SK-N-SH (cell line): ENCODE results near the gene ANKRD12. TPM values are rescaled to one million over a fixed set of nuclear protein-coding genes. Genes with fewer than 3 reads are reported as not detected.

ENCODE experiments used
- CTCF ChIA-PET: fragments of 300-600, 350-600 bp; formaldehyde crosslinking; extraction: SDS; loops from one replicate; lab custom pipeline; 2021; lab: Yijun Ruan, JAX
- POLR2A ChIA-PET: fragments of 350-600 bp; sonication (Branson Sonifier 250); formaldehyde crosslinking; extraction: SDS; loops from one replicate; lab custom pipeline; 2020; ENCODE audit warnings: antibody characterized with exemption, inconsistent platforms; lab: Yijun Ruan, JAX
- DNase-seq: peaks from one replicate; pipeline ENCODE4 v3.0.0; 2012
- H2AFZ ChIP-seq: fragments of 200-600 bp; sonication (generic); 2 replicates; pipeline ENCODE4 v1.8.1; 2016; ENCODE audit warnings: antibody characterized with exemption, mild to moderate bottlenecking, low read depth
- H3F3A ChIP-seq: fragments of 200-600 bp; sonication (generic); replicated peaks from 2 replicates; pipeline ENCODE3; 2016; ENCODE audit warnings: antibody characterized with exemption, mild to moderate bottlenecking; ENCODE audit not compliant: insufficient read depth
- H3K27ac ChIP-seq, 2 experiments: fragments of 200-500 bp in 1 of 2; fragments of 200-600 bp in 1 of 2; sonication (Bioruptor generic) in 1 of 2; sonication (generic), shearing (Covaris generic) in 1 of 2; 2 replicates each; pipeline versions ENCODE4 v1.5.1 to v1.6.1; 2014 to 2016; ENCODE audit warnings: low read depth in 2 of 2, inconsistent platforms in 1 of 2, low read length in 1 of 2, mild to moderate bottlenecking in 1 of 2, mixed read lengths in 1 of 2
- H3K27me3 ChIP-seq: fragments of 200-600 bp; sonication (generic), shearing (Covaris generic); 2 replicates; pipeline ENCODE4 v1.6.1; 2016; ENCODE audit warnings: mixed run types; ENCODE audit not compliant: insufficient read depth
- H3K36me3 ChIP-seq, 2 experiments: fragments of 200-500 bp in 1 of 2; fragments of 200-600 bp in 1 of 2; sonication (Bioruptor generic) in 1 of 2; sonication (generic) in 1 of 2; replicated peaks in 1 of 2; 2 replicates each; pipeline versions ENCODE3 to v1.5.1; 2014 to 2016; ENCODE audit warnings: low read length in 1 of 2, mild to moderate bottlenecking in 1 of 2; ENCODE audit not compliant: insufficient read depth in 2 of 2, control insufficient read depth in 1 of 2
- H3K4me1 ChIP-seq, 2 experiments: fragments of 200-500 bp in 1 of 2; fragments of 200-600 bp in 1 of 2; sonication (Bioruptor generic) in 1 of 2; sonication (generic), shearing (Covaris generic) in 1 of 2; 2 replicates each; pipeline versions ENCODE4 v1.5.1 to v1.6.1; 2014 to 2016; ENCODE audit warnings: low read depth in 1 of 2, low read length in 1 of 2, mixed run types in 1 of 2; ENCODE audit not compliant: insufficient read depth in 2 of 2, control insufficient read depth in 1 of 2
- H3K4me2 ChIP-seq: fragments of 200-600 bp; sonication (generic), shearing (Covaris generic); 2 replicates; pipeline ENCODE4 v1.6.1; 2017; ENCODE audit warnings: mixed run types
- H3K4me3 ChIP-seq, 2 experiments: fragments of 200-500 bp in 1 of 2; fragments of 200-600 bp in 1 of 2; sonication (Bioruptor generic) in 1 of 2; sonication (generic), shearing (Covaris generic) in 1 of 2; 2 replicates each; pipeline versions ENCODE4 v1.5.1 to v1.8.1; 2014 to 2016; ENCODE audit warnings: low read depth in 2 of 2, inconsistent platforms in 1 of 2, low read length in 1 of 2, mild to moderate bottlenecking in 1 of 2, mixed read lengths in 1 of 2, moderate library complexity in 1 of 2
- H3K79me2 ChIP-seq: fragments of 200-600 bp; sonication (generic); 2 replicates; pipeline ENCODE4 v1.8.1; 2017; ENCODE audit warnings: mild to moderate bottlenecking; ENCODE audit not compliant: insufficient read depth
- H3K9ac ChIP-seq: fragments of 200-600 bp; sonication (generic); 2 replicates; pipeline ENCODE4 v1.6.1; 2017; ENCODE audit warnings: mixed run types
- H3K9me2 ChIP-seq: fragments of 200-600 bp; sonication (generic); 2 replicates; pipeline ENCODE4 v1.6.1; 2017; ENCODE audit warnings: mixed run types
- H3K9me3 ChIP-seq: fragments of 200-600 bp; sonication (generic); 2 replicates; pipeline ENCODE4 v1.6.1; 2017; ENCODE audit warnings: mixed run types, mild to moderate bottlenecking, moderate library complexity
- H4K20me1 ChIP-seq: fragments of 200-600 bp; sonication (generic); 2 replicates; pipeline ENCODE4 v1.6.1; 2017; ENCODE audit warnings: mild to moderate bottlenecking, mixed run types; ENCODE audit not compliant: insufficient read depth
- CHD2 ChIP-seq: fragments of 150-350 bp; IDR thresholded peaks from 2 replicates; pipeline ENCODE4 v1.6.1; 2018; ENCODE audit warnings: low read length; ENCODE audit not compliant: partially characterized antibody
- ELF1 ChIP-seq: IDR thresholded peaks from 2 replicates; pipeline ENCODE4 v1.4.0; 2012
- EZH2phosphoT487 ChIP-seq: fragments of 200-600 bp; sonication (generic); IDR thresholded peaks from 2 replicates; pipeline ENCODE4 v1.6.1; 2017; ENCODE audit warnings: low read depth, mixed run types, mild to moderate bottlenecking, antibody characterized with exemption, moderate library complexity, borderline replicate concordance
- FOSL2 ChIP-seq: IDR thresholded peaks from 2 replicates; pipeline ENCODE4 v1.4.0; 2012; ENCODE audit warnings: low read depth, mild to moderate bottlenecking, moderate library complexity, borderline replicate concordance
- FOXJ3 ChIP-seq: sonication (generic); formaldehyde crosslinking; IDR thresholded peaks from 2 replicates; pipeline ENCODE4 v1.5.1; 2020; ENCODE audit warnings: mild to moderate bottlenecking, missing genetic modification reagents
- FOXM1 ChIP-seq: IDR thresholded peaks from 2 replicates; pipeline ENCODE4 v1.4.0; 2012; ENCODE audit warnings: low read depth, mild to moderate bottlenecking
- IRF3 ChIP-seq: fragments of 150-350 bp; IDR thresholded peaks from 2 replicates; pipeline ENCODE4 v1.6.1; 2016; ENCODE audit warnings: mild to moderate bottlenecking, low read depth, low read length
- MAX ChIP-seq: IDR thresholded peaks from 2 replicates; pipeline ENCODE4 v1.4.0; 2012; ENCODE audit warnings: low read depth
- RAD21 ChIP-seq: IDR thresholded peaks from 2 replicates; pipeline ENCODE4 v1.6.1; 2012; ENCODE audit warnings: mild to moderate bottlenecking, low read length
- RCOR1 ChIP-seq: fragments of 150-350 bp; IDR thresholded peaks from 2 replicates; pipeline ENCODE4 v1.6.1; 2017; ENCODE audit warnings: antibody characterized with exemption, low read length
- RFX5 ChIP-seq: IDR thresholded peaks from 2 replicates; pipeline ENCODE4 v1.6.1; 2012; ENCODE audit warnings: mild to moderate bottlenecking, improper control_type of control experiment, low read length
- SIN3A ChIP-seq: IDR thresholded peaks from 2 replicates; pipeline ENCODE4 v1.6.1; 2012; ENCODE audit warnings: low read depth, mild to moderate bottlenecking, low read length, moderate library complexity, borderline replicate concordance
- SMC3 ChIP-seq: IDR thresholded peaks from 2 replicates; pipeline ENCODE4 v1.6.1; 2012; ENCODE audit warnings: low read depth, low read length, improper control_type of control experiment
- TAF1 ChIP-seq: IDR thresholded peaks from 2 replicates; pipeline ENCODE4 v1.6.1; 2012; ENCODE audit warnings: low read depth, mild to moderate bottlenecking, low read length, moderate library complexity, borderline replicate concordance
- TCF12 ChIP-seq: IDR thresholded peaks from 2 replicates; pipeline ENCODE4 v1.4.0; 2012
- USF1 ChIP-seq: IDR thresholded peaks from 2 replicates; pipeline ENCODE4 v1.4.0; 2012; ENCODE audit warnings: low read depth, borderline replicate concordance
- USF2 ChIP-seq: fragments of 150-350 bp; IDR thresholded peaks from 2 replicates; pipeline ENCODE4 v1.6.1; 2017; ENCODE audit warnings: antibody characterized with exemption, low read length, low read depth, borderline replicate concordance
- WGBS: methylation state at CpG from one replicate; pipeline ENCODE4 v1.1.6; 2017; ENCODE audit warnings: low lambda C conversion rate; 5-methylcytosine and 5-hydroxymethylcytosine counted together
- polyA plus RNA-seq, 3 experiments: library from polyadenylated mRNA; depleted of rRNA; stranded (reverse); fragments of >200 nt; gene quantifications; 2 replicates each; pipeline ENCODE4 v1.2.3, GENCODE V29; 2012

Gene ANKRD12
- polyA plus RNA-seq, 1 of the 3 experiments (the other 2 are of a cell fraction): 1.3 TPM

GRCh38 chr18:9278028-9278427 lies 141.4 kb downstream of the ANKRD12 start:
- Histone ChIP-seq H3K36me3 (peaks cover 21 to 61% of the 10 kb centered on the region in 2 experiments), H3K4me3 (no peak overlapping the region), H3F3A (peaks cover 4% of the 10 kb centered on the region), H2AFZ (no peak overlapping the region), H3K4me1 (no peaks in the 10 kb centered on the region), H3K79me2 (no peaks in the 10 kb centered on the region), H4K20me1 (no peaks in the 10 kb centered on the region), H3K27me3 (no peaks in the 10 kb centered on the region), H3K9me2 (no peaks in the 10 kb centered on the region), H3K27ac (no peak overlapping the region), H3K4me2 (no peak overlapping the region), H3K9ac (no peak overlapping the region), H3K9me3 (no peaks in the 10 kb centered on the region; the same call in 1 of the 2 replicates)
- no peak for TF ChIP-seq ELF1
- TF ChIP-seq SIN3A: no peak
- TF ChIP-seq USF1: no peak
- no peak for TF ChIP-seq FOXM1
- TF ChIP-seq FOSL2: no peak
- no peak for TF ChIP-seq RFX5
- TF ChIP-seq SMC3: no peak
- TF ChIP-seq IRF3: no peak
- TF ChIP-seq TAF1: no peak
- no peak for TF ChIP-seq EZH2phosphoT487
- TF ChIP-seq MAX: no peak
- TF ChIP-seq RCOR1: no peak
- no peak for TF ChIP-seq TCF12
- no peak for TF ChIP-seq FOXJ3 (CRISPR knock-in tag)
- TF ChIP-seq RAD21: no peak
- TF ChIP-seq USF2: no peak
- WGBS: 100% methylated on average over 1 of the region's 1 CpG
- DNase-seq: no peak
- ChIA-PET CTCF (interaction anchor here (1.3 kb wide), 1 partner anchor 204 kb away, joined by 3 read pairs; no protein-coding TSS in a partner anchor), POLR2A (no interaction called here)

GRCh38 chr18:9280849-9281248 lies 144.3 kb downstream of the ANKRD12 start:
- Histone ChIP-seq H3K27ac (no peak overlapping the region), H3K9me2 (no peaks in the 10 kb centered on the region), H2AFZ (no peak overlapping the region), H3K36me3 (peaks cover 20 to 52% of the 10 kb centered on the region in 2 experiments), H3K4me1 (no peaks in the 10 kb centered on the region), H3K9me3 (no peaks in the 10 kb centered on the region; the same call in 1 of the 2 replicates), H3F3A (peaks cover 4% of the 10 kb centered on the region), H3K4me3 (no peak overlapping the region), H3K9ac (no peak overlapping the region), H3K79me2 (no peaks in the 10 kb centered on the region), H3K27me3 (no peaks in the 10 kb centered on the region), H4K20me1 (no peaks in the 10 kb centered on the region), H3K4me2 (no peak overlapping the region)
- 97% methylated on average over 5 of the region's 5 CpGs for WGBS
- TF ChIP-seq USF2: no peak
- TF ChIP-seq CHD2: no peak
- TF ChIP-seq TCF12: no peak
- no peak for TF ChIP-seq FOXM1
- no peak for TF ChIP-seq ELF1
- CTCF ChIA-PET: no interaction called here
- DNase-seq: no peak
- POLR2A ChIA-PET: no interaction called here
